22Rv1 (cell line): ENCODE measurements around the gene RNF187.

ENCODE experiments used
- ZFX ChIP-seq: fragments of 450-650 bp; IDR thresholded peaks from 2 replicates; pipeline ENCODE4 v1.6.1; 2017; ENCODE audit warnings: antibody characterized with exemption, borderline replicate concordance
- TF ChIP-seq, protein P1 (sequence below): fragments of 450-650 bp; IDR thresholded peaks from 2 replicates; pipeline ENCODE4 v1.5.1; 2017; ENCODE audit warnings: mild to moderate bottlenecking

DNA sequence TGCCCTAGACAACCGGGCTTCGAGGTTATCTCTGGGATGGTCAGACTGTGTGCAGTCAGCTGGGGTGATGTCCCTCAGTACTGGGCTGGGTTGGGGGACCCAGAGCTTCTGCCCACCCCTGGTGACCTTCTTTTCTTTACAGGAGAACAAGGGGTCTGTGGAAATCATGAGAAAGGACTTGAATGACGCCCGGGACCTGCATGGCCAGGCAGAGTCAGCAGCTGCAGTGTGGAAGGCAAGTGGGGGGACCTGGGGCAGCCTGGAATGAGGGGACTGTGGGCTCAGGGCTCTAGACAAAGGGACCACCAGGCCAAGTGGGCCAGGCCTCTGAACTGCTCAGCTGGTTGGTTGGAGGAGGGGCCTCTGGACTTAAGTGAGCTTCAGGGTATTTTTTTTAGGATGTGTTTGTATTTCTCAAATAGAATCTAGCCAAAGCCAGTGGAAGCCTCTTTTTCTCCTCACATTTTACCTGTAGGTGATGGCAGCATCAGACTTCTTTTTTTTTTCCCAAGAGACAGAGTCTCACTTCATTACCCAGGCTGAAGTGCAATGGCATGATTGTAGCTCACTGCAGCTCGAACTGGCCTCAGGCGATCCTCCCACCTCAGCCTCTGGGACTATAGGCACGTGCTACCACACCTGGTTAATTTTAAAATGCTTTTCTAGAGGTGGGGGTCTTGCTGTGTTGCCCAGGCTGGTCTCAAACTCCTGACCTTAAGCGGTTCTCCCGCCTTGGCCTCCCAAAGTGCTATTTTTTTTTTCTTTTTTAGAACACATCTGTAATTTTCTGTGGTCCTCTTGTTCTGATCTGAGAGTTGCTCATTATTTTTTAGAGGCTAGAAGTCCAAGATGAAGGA is 1.9 kb downstream of the RNF187 start:
- TF ChIP-seq, protein P1, sequence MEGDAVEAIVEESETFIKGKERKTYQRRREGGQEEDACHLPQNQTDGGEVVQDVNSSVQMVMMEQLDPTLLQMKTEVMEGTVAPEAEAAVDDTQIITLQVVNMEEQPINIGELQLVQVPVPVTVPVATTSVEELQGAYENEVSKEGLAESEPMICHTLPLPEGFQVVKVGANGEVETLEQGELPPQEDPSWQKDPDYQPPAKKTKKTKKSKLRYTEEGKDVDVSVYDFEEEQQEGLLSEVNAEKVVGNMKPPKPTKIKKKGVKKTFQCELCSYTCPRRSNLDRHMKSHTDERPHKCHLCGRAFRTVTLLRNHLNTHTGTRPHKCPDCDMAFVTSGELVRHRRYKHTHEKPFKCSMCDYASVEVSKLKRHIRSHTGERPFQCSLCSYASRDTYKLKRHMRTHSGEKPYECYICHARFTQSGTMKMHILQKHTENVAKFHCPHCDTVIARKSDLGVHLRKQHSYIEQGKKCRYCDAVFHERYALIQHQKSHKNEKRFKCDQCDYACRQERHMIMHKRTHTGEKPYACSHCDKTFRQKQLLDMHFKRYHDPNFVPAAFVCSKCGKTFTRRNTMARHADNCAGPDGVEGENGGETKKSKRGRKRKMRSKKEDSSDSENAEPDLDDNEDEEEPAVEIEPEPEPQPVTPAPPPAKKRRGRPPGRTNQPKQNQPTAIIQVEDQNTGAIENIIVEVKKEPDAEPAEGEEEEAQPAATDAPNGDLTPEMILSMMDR, result no peak
- TF ChIP-seq ZFX, result no peak
